HepG2 (cell line): Measurements from ENCODE around the gene PMM2. TPM values are rescaled to one million over a fixed set of nuclear protein-coding genes. Genes with fewer than 3 reads are reported as not detected.

Experiments
- CEBPZ ChIP-seq: IDR thresholded peaks from 2 replicates; pipeline ENCODE4 v1.6.1; 2012; ENCODE audit warnings: low read length, improper control_type of control experiment
- EHMT2 ChIP-seq: fragments of 200-600 bp; sonication (generic); IDR thresholded peaks from 2 replicates; pipeline ENCODE4 v1.7.0; 2017; ENCODE audit warnings: antibody characterized with exemption, low read depth, low read length, borderline replicate concordance
- HDAC1 ChIP-seq: sonication (generic); formaldehyde crosslinking; IDR thresholded peaks from 2 replicates; pipeline ENCODE4 v1.5.1; 2020; ENCODE audit warnings: mild to moderate bottlenecking, missing genetic modification reagents
- HHEX ChIP-seq: IDR thresholded peaks from 2 replicates; pipeline ENCODE4 v1.6.1; 2016; ENCODE audit warnings: control low read depth
- KLF15 ChIP-seq: sonication (generic); formaldehyde crosslinking; IDR thresholded peaks from 2 replicates; pipeline ENCODE4 v1.8.1; 2023; ENCODE audit warnings: borderline replicate concordance, mild to moderate bottlenecking, inconsistent platforms, missing genetic modification reagents, mixed read lengths
- LCORL ChIP-seq, 2 experiments: fragments of 450-650 bp in 1 of 2; sonication (generic) in 1 of 2; formaldehyde crosslinking in 1 of 2; IDR thresholded peaks; 2 replicates each; pipeline versions ENCODE4 v1.5.0 to v1.6.1; 2017 to 2020; ENCODE audit warnings: antibody characterized with exemption in 1 of 2, missing genetic modification reagents in 1 of 2
- MXD4 ChIP-seq: IDR thresholded peaks from 2 replicates; pipeline ENCODE4 v1.6.1; 2016; ENCODE audit warnings: mild to moderate bottlenecking, missing biosample characterization, missing genetic modification reagents
- NR2F6 ChIP-seq, 2 experiments: IDR thresholded peaks; 2 replicates each; pipeline ENCODE4 v1.6.1; 2016; ENCODE audit warnings: antibody characterized with exemption in 1 of 2, mild to moderate bottlenecking in 1 of 2
- PHF20 ChIP-seq: sonication (generic); formaldehyde crosslinking; IDR thresholded peaks from 2 replicates; pipeline ENCODE4 v1.5.0; 2020; ENCODE audit warnings: mild to moderate bottlenecking, missing genetic modification reagents
- PITX1 ChIP-seq: sonication (generic); formaldehyde crosslinking; IDR thresholded peaks from 2 replicates; pipeline ENCODE4 v1.5.1; 2020; ENCODE audit warnings: mild to moderate bottlenecking, missing genetic modification reagents
- SIX1 ChIP-seq: sonication (generic); formaldehyde crosslinking; IDR thresholded peaks from 2 replicates; pipeline ENCODE4 v1.4.0; 2020; ENCODE audit warnings: missing genetic modification reagents, borderline replicate concordance
- SIX4 ChIP-seq: sonication (generic); formaldehyde crosslinking; IDR thresholded peaks from 2 replicates; pipeline ENCODE4 v1.4.0; 2020; ENCODE audit warnings: missing genetic modification reagents
- SUZ12 ChIP-seq: fragments of 150-350 bp; IDR thresholded peaks from 2 replicates; pipeline ENCODE4 v1.6.1; 2014; ENCODE audit warnings: low read depth, low read length
- TCF12 ChIP-seq, 2 experiments: fragments of 450-650 bp in 1 of 2; sonication (generic) in 1 of 2; formaldehyde crosslinking in 1 of 2; IDR thresholded peaks; 2 replicates each; pipeline versions ENCODE4 v1.6.1 to v1.8.0; 2017 to 2022; ENCODE audit warnings: antibody characterized with exemption in 1 of 2, mild to moderate bottlenecking in 1 of 2, missing genetic modification reagents in 1 of 2, moderate library complexity in 1 of 2
- TFE3 ChIP-seq: IDR thresholded peaks from 2 replicates; pipeline ENCODE4 v1.6.1; 2016
- ZFP36 ChIP-seq: fragments of 150-350 bp; IDR thresholded peaks from 2 replicates; pipeline ENCODE4 v1.6.1; 2018; ENCODE audit warnings: borderline replicate concordance, low read length, low read depth; ENCODE audit not compliant: partially characterized antibody
- ZMAT3 ChIP-seq: sonication (generic); formaldehyde crosslinking; conservative IDR thresholded peaks from 2 replicates; pipeline ENCODE4 v1.7.0; 2021; ENCODE audit warnings: missing genetic modification reagents
- ZNF614 ChIP-seq: IDR thresholded peaks from 2 replicates; pipeline ENCODE4 v1.6.1; 2018; ENCODE audit warnings: missing biosample characterization, missing genetic modification reagents, inconsistent platforms, borderline replicate concordance
- ZNF660 ChIP-seq: sonication (generic); formaldehyde crosslinking; IDR thresholded peaks from 2 replicates; pipeline ENCODE4 v1.5.1; 2020; ENCODE audit warnings: mild to moderate bottlenecking, low read depth, missing genetic modification reagents, borderline replicate concordance
- ZNF792 ChIP-seq: IDR thresholded peaks from 2 replicates; pipeline ENCODE4 v1.6.1; 2016
- polyA plus RNA-seq, 8 experiments: library from polyadenylated mRNA; depleted of rRNA in 3 of 8; stranded (reverse) in 7 of 8; unstranded in 1 of 8; fragments of >200 nt; fragmentation: Illumina TruSeq in 4 of 8; extraction: Trizol in 4 of 8; gene quantifications; 2 replicates each; pipeline versions ENCODE4 v1.2.1 to v1.2.3, GENCODE V29; 2011 to 2016; ENCODE audit warnings: low read depth in 4 of 8, missing spikeins in 1 of 8, mixed read lengths in 1 of 8; ENCODE audit not compliant: insufficient read depth in 1 of 8
- total RNA-seq, 5 experiments: library from RNA; depleted of rRNA; stranded (reverse); fragments of >200 nt; fragmentation: Illumina TruSeq; extraction: Trizol; gene quantifications; 2 replicates each; pipeline ENCODE4 v1.2.3, GENCODE V29; 2016; ENCODE audit warnings: low read depth in 1 of 5
- TF ChIP-seq, protein P1 (sequence below): sonication (generic); formaldehyde crosslinking; conservative IDR thresholded peaks from 2 replicates; pipeline ENCODE4 v1.8.1; 2023; ENCODE audit warnings: missing genetic modification reagents
- TF ChIP-seq, protein P2 (sequence below): sonication (generic); formaldehyde crosslinking; IDR thresholded peaks from 2 replicates; pipeline ENCODE4 v1.4.0; 2020; ENCODE audit warnings: mild to moderate bottlenecking, missing genetic modification reagents

Gene PMM2
- total and polyA plus RNA-seq, 2 of the 13 experiments (the other 11 are each of a cell fraction or from before 2014, with no cell fraction given), result 52.2 to 93.7 TPM

DNA sequence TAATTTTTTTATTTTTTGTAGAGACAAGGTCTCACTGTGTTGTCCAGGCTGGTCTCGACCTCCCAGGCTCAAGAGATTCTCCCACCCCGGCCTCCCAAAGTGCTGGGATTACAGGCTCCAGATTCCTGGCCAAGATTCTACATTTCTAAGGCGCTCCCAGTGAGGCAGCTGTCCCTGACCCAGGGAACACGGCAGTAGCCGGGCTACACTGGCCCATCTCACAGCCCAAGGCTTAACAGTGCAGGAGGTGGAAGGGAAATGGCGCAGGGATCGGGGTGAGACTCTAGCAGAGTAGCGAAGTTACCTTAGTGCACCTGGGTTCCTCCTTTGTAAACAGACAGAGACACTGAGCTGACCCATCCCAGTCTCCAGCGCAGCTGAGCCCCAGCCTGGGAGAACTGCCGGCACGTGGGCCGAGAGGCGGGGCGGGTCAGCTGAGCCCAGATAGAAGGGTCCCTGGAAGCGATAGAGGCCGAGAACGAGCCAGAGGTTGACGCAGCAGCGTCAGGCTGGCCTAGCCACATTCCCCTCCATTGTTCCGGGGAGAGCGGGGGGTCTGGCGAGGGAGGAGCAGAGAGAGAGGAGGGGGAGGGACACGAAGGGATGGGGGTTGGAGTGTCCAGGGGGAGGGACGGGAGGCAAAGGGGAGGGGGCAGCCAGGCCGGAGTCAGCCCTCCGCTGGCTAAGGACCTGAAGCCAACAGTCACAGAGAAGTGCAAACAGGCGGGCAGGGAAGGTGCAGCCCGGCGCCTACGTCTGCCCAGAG, 68.7 kb downstream of the PMM2 start (continued):
- TF ChIP-seq ZNF792 (CRISPR knock-in tag) (peak; percentile 96), HHEX (no peak; the same call in 1 of the 2 replicates), SIX1 (no peak), NR2F6 (IDR thresholded peaks at IDR 0.05) (peak; percentile 67), NR2F6 (CRISPR knock-in tag; IDR thresholded peaks at IDR 0.05) (peak; percentile 74), SUZ12 (no peak), ZMAT3 (CRISPR knock-in tag) (peak; percentile 76), LCORL (IDR thresholded peaks at IDR 0.05) (no peak), LCORL (CRISPR knock-in tag; IDR thresholded peaks at IDR 0.05) (no peak; the same call in 1 of the 2 replicates), ZFP36 (no peak), MXD4 (CRISPR knock-in tag) (peak; percentile 98), PITX1 (CRISPR knock-in tag) (peak; percentile 49; the same call in 1 of the 2 replicates), EHMT2 (no peak), CEBPZ (no peak), TCF12 (IDR thresholded peaks at IDR 0.05) (no peak), TCF12 (CRISPR knock-in tag; IDR thresholded peaks at IDR 0.05) (peak; percentile 21; the same call in 1 of the 2 replicates), ZNF614 (CRISPR knock-in tag) (peak; percentile 77; the same call in 1 of the 2 replicates), SIX4 (CRISPR knock-in tag) (no peak; the same call in 1 of the 2 replicates), KLF15 (no peak), PHF20 (CRISPR knock-in tag) (no peak), ZNF660 (CRISPR knock-in tag) (no peak), HDAC1 (CRISPR knock-in tag) (peak; percentile 95), TFE3 (peak; percentile 94)
- TF ChIP-seq, protein P1, sequence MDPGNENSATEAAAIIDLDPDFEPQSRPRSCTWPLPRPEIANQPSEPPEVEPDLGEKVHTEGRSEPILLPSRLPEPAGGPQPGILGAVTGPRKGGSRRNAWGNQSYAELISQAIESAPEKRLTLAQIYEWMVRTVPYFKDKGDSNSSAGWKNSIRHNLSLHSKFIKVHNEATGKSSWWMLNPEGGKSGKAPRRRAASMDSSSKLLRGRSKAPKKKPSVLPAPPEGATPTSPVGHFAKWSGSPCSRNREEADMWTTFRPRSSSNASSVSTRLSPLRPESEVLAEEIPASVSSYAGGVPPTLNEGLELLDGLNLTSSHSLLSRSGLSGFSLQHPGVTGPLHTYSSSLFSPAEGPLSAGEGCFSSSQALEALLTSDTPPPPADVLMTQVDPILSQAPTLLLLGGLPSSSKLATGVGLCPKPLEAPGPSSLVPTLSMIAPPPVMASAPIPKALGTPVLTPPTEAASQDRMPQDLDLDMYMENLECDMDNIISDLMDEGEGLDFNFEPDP, result no peak
- TF ChIP-seq, protein P2, sequence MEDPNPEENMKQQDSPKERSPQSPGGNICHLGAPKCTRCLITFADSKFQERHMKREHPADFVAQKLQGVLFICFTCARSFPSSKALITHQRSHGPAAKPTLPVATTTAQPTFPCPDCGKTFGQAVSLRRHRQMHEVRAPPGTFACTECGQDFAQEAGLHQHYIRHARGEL (CRISPR knock-in tag), result no peak
